Body of pancreas (tissue), 4 donors: Measurements from ENCODE around the gene APBA2. TPM values are rescaled to one million over a fixed set of nuclear protein-coding genes. Genes with fewer than 3 reads are reported as not detected.

Experiments used
- ATAC-seq: fragments of 150-250 bp; one replicate; pipeline ENCODE4 v1.9.1; 2016
- DNase-seq, 4 donors: peaks; one replicate each; pipeline ENCODE4 v3.0.0-alpha.2; 2019
- H3K27ac ChIP-seq, 4 donors: fragments of 200-600 bp; sonication (generic); 1 replicate in 3 of 4; 2 replicates in 1 of 4; pipeline versions ENCODE4 v1.5.1 to v1.6.1; 2016 to 2019; ENCODE audit warnings: mild to moderate bottlenecking in 1 of 4, mixed read lengths in 1 of 4, moderate library complexity in 1 of 4
- H3K27me3 ChIP-seq, 2 donors: fragments of 200-600 bp; sonication (generic); one replicate each; pipeline ENCODE4 v1.6.0; 2016; ENCODE audit warnings: mild to moderate bottlenecking in 1 of 2
- H3K36me3 ChIP-seq, 2 donors: fragments of 200-600 bp; sonication (generic); replicated peaks in 1 of 2; 2 replicates each; pipeline ENCODE4 v1.5.1; 2016; ENCODE audit warnings: low read depth in 2 of 2; ENCODE audit not compliant: insufficient read depth in 1 of 2
- H3K4me1 ChIP-seq: fragments of 200-600 bp; sonication (generic); one replicate; pipeline ENCODE4 v1.6.0; 2016
- H3K4me3 ChIP-seq, 2 donors: fragments of 200-600 bp; sonication (generic); 1 replicate in 1 of 2; 2 replicates in 1 of 2; pipeline ENCODE4 v1.5.1; 2016 to 2019
- H3K9me3 ChIP-seq, 3 donors: fragments of 200-600 bp; sonication (generic); 1 replicate in 2 of 3; 2 replicates in 1 of 3; pipeline ENCODE4 v1.5.1; 2016
- POLR2A ChIP-seq, 3 donors: fragments of 450-650 bp; IDR thresholded peaks; one replicate each; pipeline ENCODE4 v1.6.1; 2016; ENCODE audit warnings: antibody characterized with exemption in 3 of 3, mild to moderate bottlenecking in 2 of 3
- WGBS, 2 donors: methylation state at CpG; one replicate each; pipeline ENCODE4 v1.1.5; 2017; 5-methylcytosine and 5-hydroxymethylcytosine counted together
- intact Hi-C: fragments of 100-400 bp; cut with DNase I; formaldehyde crosslinking; loops from one replicate; pipeline ENCODE4 v1.15.1; 2023
- total RNA-seq, 2 donors: library from RNA; depleted of rRNA; stranded (reverse); fragments of >200 nt; gene quantifications; one replicate each; pipeline ENCODE4 v1.1.0, GENCODE V29; 2016
- TF ChIP-seq, protein P1 (sequence below), 7 experiments: fragments of 450-650 bp in 4 of 7; fragments of 200-600 bp in 3 of 7; sonication (generic) in 3 of 7; IDR thresholded peaks; one replicate each; pipeline ENCODE4 v1.5.1; 2016 to 2019; ENCODE audit warnings: antibody characterized with exemption in 7 of 7

APBA2 gene
- total RNA-seq, 2 donors from 2014 or later = 13.2 to 29.0 TPM

GRCh38 chr15:29117778-29118177 is 232.0 kb downstream of the APBA2 start:
- no peaks in the 10 kb centered on the region for H3K27me3 ChIP-seq
- intact Hi-C loops = no loop called here
- 81 to 85% methylated on average over 17 to 20 of the region's 20 CpGs for WGBS, 2 donors
- DNase-seq = no peak
- no peak overlapping the region for H3K4me3 ChIP-seq
- H3K9me3 ChIP-seq = no peaks in the 10 kb centered on the region
- ATAC-seq = no peak
- no peak for TF ChIP-seq POLR2A (IDR thresholded peaks at IDR 0.05)
- TF ChIP-seq, protein P1, sequence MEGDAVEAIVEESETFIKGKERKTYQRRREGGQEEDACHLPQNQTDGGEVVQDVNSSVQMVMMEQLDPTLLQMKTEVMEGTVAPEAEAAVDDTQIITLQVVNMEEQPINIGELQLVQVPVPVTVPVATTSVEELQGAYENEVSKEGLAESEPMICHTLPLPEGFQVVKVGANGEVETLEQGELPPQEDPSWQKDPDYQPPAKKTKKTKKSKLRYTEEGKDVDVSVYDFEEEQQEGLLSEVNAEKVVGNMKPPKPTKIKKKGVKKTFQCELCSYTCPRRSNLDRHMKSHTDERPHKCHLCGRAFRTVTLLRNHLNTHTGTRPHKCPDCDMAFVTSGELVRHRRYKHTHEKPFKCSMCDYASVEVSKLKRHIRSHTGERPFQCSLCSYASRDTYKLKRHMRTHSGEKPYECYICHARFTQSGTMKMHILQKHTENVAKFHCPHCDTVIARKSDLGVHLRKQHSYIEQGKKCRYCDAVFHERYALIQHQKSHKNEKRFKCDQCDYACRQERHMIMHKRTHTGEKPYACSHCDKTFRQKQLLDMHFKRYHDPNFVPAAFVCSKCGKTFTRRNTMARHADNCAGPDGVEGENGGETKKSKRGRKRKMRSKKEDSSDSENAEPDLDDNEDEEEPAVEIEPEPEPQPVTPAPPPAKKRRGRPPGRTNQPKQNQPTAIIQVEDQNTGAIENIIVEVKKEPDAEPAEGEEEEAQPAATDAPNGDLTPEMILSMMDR (IDR thresholded peaks at IDR 0.05) = no peak
- no peak overlapping the region for H3K27ac ChIP-seq
- no peaks in the 10 kb centered on the region for H3K4me1 ChIP-seq
- no peaks in the 10 kb centered on the region for H3K36me3 ChIP-seq

DNA sequence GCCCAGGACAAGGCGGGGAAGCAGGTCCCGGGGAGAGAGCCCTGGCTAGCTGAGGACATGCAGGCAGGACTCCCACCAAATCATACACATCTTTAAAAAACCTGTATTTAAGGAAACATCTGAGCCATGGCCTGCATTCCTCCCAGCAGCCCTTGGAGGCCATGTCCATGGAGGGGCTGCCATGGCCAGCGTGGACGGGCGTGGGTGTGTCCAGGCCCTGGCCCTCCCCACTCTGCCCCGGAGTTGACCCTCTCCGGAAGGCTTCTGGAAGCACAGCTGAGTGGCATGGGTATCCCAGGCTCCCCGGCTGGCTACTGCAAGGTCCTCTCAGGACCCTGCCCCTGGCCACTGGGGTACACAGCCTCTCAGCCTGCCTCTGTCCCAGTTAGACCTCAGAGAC is 234.1 kb downstream of the APBA2 start:
- Histone ChIP-seq H3K9me3 (no peaks in the 10 kb centered on the region), H3K4me1 (no peaks in the 10 kb centered on the region), H3K27ac (no peak overlapping the region), H3K27me3 (no peaks in the 10 kb centered on the region), H3K4me3 (no peak overlapping the region), H3K36me3 (no peaks in the 10 kb centered on the region)
- ATAC-seq (no peak), DNase-seq (no peak)
- 50% methylated on average over 4 to 6 of the region's 8 CpGs for WGBS, 2 donors
- TF ChIP-seq, protein P1 (IDR thresholded peaks at IDR 0.05) = no peak
- no peak for TF ChIP-seq POLR2A (IDR thresholded peaks at IDR 0.05)
- intact Hi-C loops = no loop called here

DNA sequence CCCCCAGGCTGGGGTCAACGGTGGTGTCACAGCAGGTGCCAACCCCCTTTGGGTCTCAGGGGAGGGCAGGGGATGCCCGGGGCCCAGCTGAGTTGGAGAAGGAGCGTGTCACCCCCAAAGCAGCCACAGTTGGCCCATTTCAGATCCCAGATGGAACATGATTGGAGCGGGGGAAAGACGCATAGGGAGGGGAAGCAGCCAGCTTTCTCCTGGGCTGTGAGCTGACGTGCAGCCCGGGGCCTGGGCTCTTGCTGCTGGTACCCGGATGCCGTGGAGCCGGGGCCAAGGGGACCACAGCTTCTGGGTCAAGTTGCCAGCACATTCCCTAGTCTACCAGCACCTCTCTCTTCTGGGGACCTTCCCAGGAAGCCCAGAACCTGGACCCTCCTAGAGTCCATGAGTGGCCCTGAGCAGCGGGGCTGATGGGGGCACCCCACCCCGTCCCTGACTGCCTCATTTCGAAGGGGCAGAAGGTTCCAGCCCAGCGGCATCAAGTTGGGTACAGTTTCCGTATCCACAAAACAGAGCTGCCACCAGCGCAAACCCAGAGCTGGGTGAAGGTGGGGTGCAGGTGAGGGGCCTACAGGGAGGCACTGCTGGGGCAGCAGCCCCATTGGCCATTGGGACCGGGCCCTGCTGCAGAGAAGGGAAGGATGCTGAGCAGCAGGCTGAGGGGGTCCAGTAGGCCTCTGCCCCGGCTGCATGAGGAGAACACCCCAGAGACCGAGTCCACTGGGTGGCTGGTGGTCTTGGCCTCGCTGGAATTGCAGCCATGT is 235.0 kb downstream of the APBA2 start:
- Histone ChIP-seq H3K27ac (no peak overlapping the region), H3K4me1 (no peaks in the 10 kb centered on the region), H3K27me3 (no peaks in the 10 kb centered on the region), H3K9me3 (no peaks in the 10 kb centered on the region), H3K4me3 (no peak overlapping the region), H3K36me3 (no peaks in the 10 kb centered on the region)
- no peak for DNase-seq
- intact Hi-C loops = no loop called here
- TF ChIP-seq, protein P1 (IDR thresholded peaks at IDR 0.05) = no peak
- TF ChIP-seq POLR2A (IDR thresholded peaks at IDR 0.05) = no peak
- ATAC-seq = no peak
- 84 to 89% methylated on average over 20 of the region's 20 CpGs for WGBS, 2 donors

- no peaks in the 10 kb centered on the region for H3K4me1 ChIP-seq
- H3K36me3 ChIP-seq = no peaks in the 10 kb centered on the region
- DNase-seq (no peak), ATAC-seq (no peak)
- H3K9me3 ChIP-seq = no peaks in the 10 kb centered on the region
- TF ChIP-seq, protein P1 (IDR thresholded peaks at IDR 0.05) = no peak
- TF ChIP-seq POLR2A (IDR thresholded peaks at IDR 0.05) = no peak
- intact Hi-C loops = no loop called here
- 71 to 75% methylated on average over 7 of the region's 7 CpGs for WGBS, 2 donors
- H3K27ac ChIP-seq = no peak overlapping the region
- H3K27me3 ChIP-seq = no peaks in the 10 kb centered on the region
- H3K4me3 ChIP-seq = no peak overlapping the region
Measured at GRCh38 chr15:29121369-29121656, 235.5 kb downstream of the APBA2 start.

DNA sequence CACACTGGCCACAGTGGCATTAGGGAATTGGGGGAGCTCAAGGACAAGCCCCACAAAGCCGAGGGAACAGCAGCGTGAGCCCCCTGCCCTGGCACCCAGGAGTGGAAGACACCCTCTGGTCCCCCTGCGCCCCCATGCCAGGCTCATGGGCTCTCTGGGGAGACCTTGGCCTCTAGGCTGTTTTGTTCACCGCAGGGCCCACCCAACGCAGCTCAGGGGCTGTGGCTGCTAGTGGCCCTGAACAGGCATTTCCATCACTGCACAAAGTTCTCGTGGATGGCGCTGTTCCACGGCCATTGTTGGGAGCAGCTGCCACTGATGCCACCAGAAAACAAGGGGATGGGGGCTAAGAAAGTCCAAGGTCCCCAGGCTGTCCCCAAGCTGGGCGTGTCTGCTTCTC is 236.1 kb downstream of the APBA2 start:
- ATAC-seq (no peak), DNase-seq (no peak)
- TF ChIP-seq, protein P1 (IDR thresholded peaks at IDR 0.05) = no peak
- TF ChIP-seq POLR2A (IDR thresholded peaks at IDR 0.05) = no peak
- H3K4me3 ChIP-seq = no peak overlapping the region
- intact Hi-C loops = no loop called here
- 65 to 71% methylated on average over 5 to 9 of the region's 9 CpGs for WGBS, 2 donors
- no peaks in the 10 kb centered on the region for H3K27me3 ChIP-seq
- H3K36me3 ChIP-seq = no peaks in the 10 kb centered on the region
- no peak overlapping the region for H3K27ac ChIP-seq
- H3K9me3 ChIP-seq = no peaks in the 10 kb centered on the region
- H3K4me1 ChIP-seq = no peaks in the 10 kb centered on the region
